ENCODE results near the gene CMC2.

GRCh38 chr16:80993307-80993706, 13.4 kb downstream of the CMC2 start:
- TF ChIP-seq CTCF (conservative IDR thresholded peaks at IDR 0.05) (no peak), EZH2 (IDR thresholded peaks at IDR 0.05; ENCODE audit: low read depth) (no peak)

All from PC-9 (cell line).